H1 (cell line): ENCODE data around the gene ADAM12. TPM values are rescaled to one million over a fixed set of nuclear protein-coding genes. Genes with fewer than 3 reads are reported as not detected.
A peak's percentile ranks its signal among the peaks of the same experiment; 100 is the strongest.

Source experiments
- CTCF ChIA-PET: fragments of 300-600 bp; sonication (Branson Sonifier 250); formaldehyde crosslinking; loops from one replicate; lab custom pipeline; 2021; ENCODE audit not compliant: partially characterized antibody; lab: Charles Lee
- POLR2A ChIA-PET: fragments of 300-600 bp; sonication (Branson Sonifier 250); formaldehyde crosslinking; loops from one replicate; lab custom pipeline; 2021; ENCODE audit warnings: inconsistent platforms; ENCODE audit not compliant: partially characterized antibody; lab: Charles Lee
- DNase-seq, 2 experiments: peaks; one replicate each; pipeline versions ENCODE4 v3.0.0 to v3.0.0-alpha.2; 2010 to 2022; ENCODE audit warnings: low spot score in 2 of 2, low read depth in 1 of 2, mixed read lengths in 1 of 2
- FAIRE-seq: peaks from 2 replicates; lab custom pipeline; 2011; peaks lifted over from hg19 to GRCh38; lab: Jason Lieb, UNC
- H2AFZ ChIP-seq: 2 replicates; pipeline ENCODE4 v1.8.1; 2012; ENCODE audit warnings: low read length, inconsistent platforms
- H2AK5ac ChIP-seq: 2 replicates; pipeline ENCODE4 v1.6.1; 2013; ENCODE audit warnings: low read depth, low read length
- H2BK120ac ChIP-seq: replicated peaks from 2 replicates; pipeline ENCODE3; 2013; ENCODE audit warnings: low read depth, low read length, inconsistent platforms
- H2BK12ac ChIP-seq: 2 replicates; pipeline ENCODE4 v1.6.1; 2013; ENCODE audit warnings: low read depth, low read length
- H2BK15ac ChIP-seq: 2 replicates; pipeline ENCODE4 v1.6.1; 2013; ENCODE audit warnings: low read length
- H2BK20ac ChIP-seq: 2 replicates; pipeline ENCODE4 v1.6.1; 2013; ENCODE audit warnings: low read length
- H2BK5ac ChIP-seq: 2 replicates; pipeline ENCODE4 v1.6.1; 2013; ENCODE audit warnings: low read depth, low read length
- H3K14ac ChIP-seq: 2 replicates; pipeline ENCODE4 v1.6.1; 2013; ENCODE audit warnings: inconsistent platforms; ENCODE audit not compliant: insufficient read length
- H3K18ac ChIP-seq: 2 replicates; pipeline ENCODE4 v1.6.1; 2013; ENCODE audit warnings: low read length; ENCODE audit errors: extremely low read depth
- H3K23ac ChIP-seq: 2 replicates; pipeline ENCODE4 v1.6.1; 2013; ENCODE audit warnings: inconsistent platforms; ENCODE audit not compliant: insufficient read length
- H3K23me2 ChIP-seq: 2 replicates; pipeline ENCODE4 v1.6.1; 2013; ENCODE audit warnings: low read depth, low read length
- H3K27ac ChIP-seq: 2 replicates; pipeline ENCODE4 v1.6.1; 2011; ENCODE audit warnings: low read depth, low read length, inconsistent platforms
- H3K27me3 ChIP-seq, 4 experiments: replicated peaks in 1 of 4; 1 replicate in 1 of 4; 2 replicates in 3 of 4; pipeline versions ENCODE4 v1.6.1 to v1.8.1; 2011 to 2013; ENCODE audit warnings: low read length in 3 of 4, mild to moderate bottlenecking in 3 of 4, inconsistent platforms in 2 of 4, mixed read lengths in 2 of 4, moderate library complexity in 1 of 4; ENCODE audit not compliant: control insufficient read depth in 3 of 4, insufficient read depth in 3 of 4; ENCODE audit errors: extremely low read depth in 1 of 4
- H3K36me3 ChIP-seq, 4 experiments: 2 replicates each; pipeline versions ENCODE4 v1.6.1 to v1.8.1; 2011 to 2013; ENCODE audit warnings: mild to moderate bottlenecking in 4 of 4, low read length in 3 of 4, moderate library complexity in 2 of 4, control low read depth in 1 of 4, inconsistent platforms in 1 of 4; ENCODE audit not compliant: insufficient read depth in 4 of 4, control insufficient read depth in 2 of 4
- H3K4ac ChIP-seq: replicated peaks from 2 replicates; pipeline ENCODE3; 2013; ENCODE audit warnings: low read length, low read depth, mixed read lengths, inconsistent platforms; ENCODE audit not compliant: insufficient read length
- H3K4me1 ChIP-seq, 4 experiments: replicated peaks in 1 of 4; 1 replicate in 1 of 4; 2 replicates in 3 of 4; pipeline versions ENCODE4 v1.6.1 to v1.8.1; 2011 to 2013; ENCODE audit warnings: low read length in 3 of 4, inconsistent platforms in 2 of 4, mixed read lengths in 1 of 4; ENCODE audit not compliant: insufficient read depth in 4 of 4, control insufficient read depth in 3 of 4
- H3K4me2 ChIP-seq, 2 experiments: 2 replicates each; pipeline versions ENCODE4 v1.6.1 to v1.8.1; 2011 to 2013; ENCODE audit warnings: low read depth in 2 of 2, low read length in 2 of 2, control low read depth in 1 of 2, inconsistent platforms in 1 of 2, mild to moderate bottlenecking in 1 of 2; ENCODE audit not compliant: insufficient read depth in 1 of 2
- H3K4me3 ChIP-seq, 4 experiments: fragments of 200-600, 300-600 bp in 1 of 4; sonication (generic), shearing (Covaris generic), sonication (Bioruptor Twin) in 1 of 4; 2 replicates each; pipeline versions ENCODE4 v1.5.1 to v1.8.1; 2011 to 2016; ENCODE audit warnings: low read length in 4 of 4, low read depth in 3 of 4, control low read depth in 2 of 4, inconsistent platforms in 2 of 4, mild to moderate bottlenecking in 2 of 4, mixed read lengths in 1 of 4, moderate library complexity in 1 of 4; ENCODE audit not compliant: insufficient read depth in 2 of 4; ENCODE audit errors: extremely low read depth in 1 of 4
- H3K56ac ChIP-seq: replicated peaks from 2 replicates; pipeline ENCODE3; 2013; ENCODE audit warnings: low read depth, mild to moderate bottlenecking, mixed read lengths, low read length, inconsistent platforms; ENCODE audit not compliant: insufficient read length
- H3K79me1 ChIP-seq: 2 replicates; pipeline ENCODE4 v1.6.1; 2013; ENCODE audit warnings: low read depth, low read length, control low read depth
- H3K79me2 ChIP-seq, 2 experiments: 2 replicates each; pipeline versions ENCODE4 v1.6.1 to v1.8.1; 2012 to 2013; ENCODE audit warnings: low read length in 2 of 2, mild to moderate bottlenecking in 2 of 2, inconsistent platforms in 1 of 2; ENCODE audit not compliant: insufficient read depth in 2 of 2, control insufficient read depth in 1 of 2
- H3K9ac ChIP-seq, 4 experiments: replicated peaks in 1 of 4; 1 replicate in 1 of 4; 2 replicates in 3 of 4; pipeline versions ENCODE4 v1.6.1 to v1.8.1; 2011 to 2013; ENCODE audit warnings: low read depth in 3 of 4, low read length in 3 of 4, control low read depth in 2 of 4, mild to moderate bottlenecking in 2 of 4, moderate library complexity in 2 of 4, inconsistent platforms in 1 of 4; ENCODE audit errors: extremely low read depth in 1 of 4
- H3K9me3 ChIP-seq, 2 experiments: 2 replicates each; pipeline versions ENCODE4 v1.6.1 to v1.8.1; 2012 to 2013; ENCODE audit warnings: mild to moderate bottlenecking in 2 of 2, moderate library complexity in 2 of 2, control low read depth in 1 of 2, inconsistent platforms in 1 of 2, low read depth in 1 of 2, low read length in 1 of 2, mixed read lengths in 1 of 2; ENCODE audit not compliant: insufficient read depth in 2 of 2
- H4K20me1 ChIP-seq, 2 experiments: replicated peaks in 1 of 2; 2 replicates each; pipeline versions ENCODE3 to v1.8.1; 2011 to 2013; ENCODE audit warnings: inconsistent platforms in 2 of 2, low read length in 2 of 2, mild to moderate bottlenecking in 1 of 2; ENCODE audit not compliant: insufficient read depth in 2 of 2, control insufficient read depth in 1 of 2
- H4K5ac ChIP-seq: 2 replicates; pipeline ENCODE4 v1.6.1; 2013; ENCODE audit warnings: low read length, low read depth, mixed read lengths, inconsistent platforms; ENCODE audit not compliant: insufficient read length
- H4K8ac ChIP-seq: 2 replicates; pipeline ENCODE4 v1.8.0; 2013; ENCODE audit warnings: mild to moderate bottlenecking, moderate library complexity, low read length, inconsistent platforms; ENCODE audit not compliant: insufficient read depth; ENCODE audit errors: extremely low read depth
- H4K91ac ChIP-seq: replicated peaks from 2 replicates; pipeline ENCODE3; 2013; ENCODE audit warnings: low read length, mixed read lengths, inconsistent platforms; ENCODE audit not compliant: insufficient read length
- ATF2 ChIP-seq: IDR thresholded peaks from 2 replicates; pipeline ENCODE4 v1.6.1; 2012; ENCODE audit warnings: low read length, inconsistent platforms
- BRCA1 ChIP-seq: IDR thresholded peaks from 2 replicates; pipeline ENCODE4 v1.6.1; 2012; ENCODE audit warnings: low read depth, low read length, improper control_type of control experiment
- CTCF ChIP-seq, 3 experiments: IDR thresholded peaks; 1 replicate in 2 of 3; 2 replicates in 1 of 3; pipeline versions ENCODE4 v1.5.1 to v1.6.1; 2011; ENCODE audit warnings: low read length in 3 of 3, mild to moderate bottlenecking in 3 of 3, inconsistent platforms in 2 of 3, low read depth in 1 of 3, moderate library complexity in 1 of 3; ENCODE audit not compliant: insufficient read depth in 1 of 3; ENCODE audit errors: control extremely low read depth in 1 of 3
- EGR1 ChIP-seq: IDR thresholded peaks from 2 replicates; pipeline ENCODE4 v1.6.1; 2011; ENCODE audit warnings: low read depth, low read length, borderline replicate concordance
- EZH2 ChIP-seq: fragments of 200-600 bp; sonication (generic); IDR thresholded peaks from 2 replicates; pipeline ENCODE4 v1.7.1; 2012; ENCODE audit warnings: low read depth, mild to moderate bottlenecking, moderate library complexity, low read length, inconsistent platforms; ENCODE audit not compliant: severe bottlenecking
- MAFK ChIP-seq: IDR thresholded peaks from 2 replicates; pipeline ENCODE4 v1.6.1; 2012; ENCODE audit warnings: low read depth, mild to moderate bottlenecking, improper control_type of control experiment, low read length
- RFX5 ChIP-seq: IDR thresholded peaks from 2 replicates; pipeline ENCODE4 v1.6.1; 2011; ENCODE audit warnings: low read depth, low read length, improper control_type of control experiment, borderline replicate concordance
- TBP ChIP-seq: IDR thresholded peaks from 2 replicates; pipeline ENCODE4 v1.6.1; 2011; ENCODE audit warnings: low read depth, low read length, improper control_type of control experiment
- WGBS, 2 experiments: shearing (Covaris generic) in 1 of 2; methylation state at CpG; one replicate each; pipeline versions ENCODE4 v1.1.6 to v1.1.7; 2013 to 2015; ENCODE audit warnings: low lambda C conversion rate in 2 of 2, mixed read lengths in 2 of 2, inconsistent platforms in 1 of 2, low coverage in 1 of 2, missing lambda C conversion rate in 1 of 2; ENCODE audit not compliant: insufficient replicate concordance in 2 of 2, insufficient coverage in 1 of 2, insufficient read length in 1 of 2; ENCODE audit errors: extremely low coverage in 1 of 2, missing lambda C conversion rate in 1 of 2; 5-methylcytosine and 5-hydroxymethylcytosine counted together
- polyA plus RNA-seq, 7 experiments: library from polyadenylated mRNA; depleted of rRNA in 3 of 7; stranded (reverse) in 5 of 7; unstranded in 2 of 7; fragments of >200 nt in 5 of 7; fragments of 200-250 nt in 2 of 7; gene quantifications; 1 replicate in 5 of 7; 2 replicates in 1 of 7; 4 replicates in 1 of 7; pipeline versions ENCODE4 v1.2.1 to v1.2.3, GENCODE V29; 2011 to 2013; ENCODE audit warnings: missing spikeins in 2 of 7, mixed read lengths in 2 of 7
- total RNA-seq: library from RNA; stranded (reverse); fragmentation: NEBNext Ultra II Directional; extraction: Animal tissue kit (Norgen Biotek cat#: 25700); gene quantifications from 2 replicates; pipeline ENCODE4 v1.2.1, GENCODE V29; 2021

The ADAM12 gene
- total and polyA plus RNA-seq, 2 of the 8 experiments (the other 6 are each of a cell fraction or from before 2014, with no cell fraction given): 0.07 to 0.17 TPM

- no peak overlapping the region for H3K9ac ChIP-seq
- H3K27ac ChIP-seq: no peak overlapping the region
- H2BK15ac ChIP-seq: no peak overlapping the region
Measured at GRCh38 chr10:126380352-126381076, 7.8 kb downstream of the ADAM12 start.

More at GRCh38 chr10:126380352-126381076, 7.8 kb downstream of the ADAM12 start:
- Histone ChIP-seq H4K91ac (no peak overlapping the region), H4K5ac (no peak overlapping the region), H4K20me1 (no peaks in the 10 kb centered on the region), H3K9me3 (peaks cover 0 to 10% of the 10 kb centered on the region in 2 experiments; a peak in 1 of 4 replicates), H3K14ac (no peak overlapping the region), H4K8ac (no peak overlapping the region), H3K4me1 (no peaks in the 10 kb centered on the region), H3K23ac (no peak overlapping the region), H2BK20ac (no peak overlapping the region), H3K79me1 (no peaks in the 10 kb centered on the region), H3K56ac (no peak overlapping the region), H3K18ac (no peak overlapping the region), H2AK5ac (no peak overlapping the region), H3K23me2 (no peaks in the 10 kb centered on the region), H2AFZ (peak overlapping the region; percentile 10; the same call in 1 of the 2 replicates), H3K79me2 (no peaks in the 10 kb centered on the region), H3K4me2 (no peak overlapping the region), H3K4ac (no peak overlapping the region), H3K4me3 (no peak overlapping the region), H3K27me3 (no peaks in the 10 kb centered on the region), H2BK5ac (no peak overlapping the region), H3K36me3 (no peaks in the 10 kb centered on the region), H2BK120ac (no peak overlapping the region), H2BK12ac (no peak overlapping the region)
- no peak for TF ChIP-seq RFX5
- no peak for TF ChIP-seq EGR1
- TF ChIP-seq MAFK: no peak
- TF ChIP-seq BRCA1: no peak
- TF ChIP-seq ATF2: no peak
- TF ChIP-seq CTCF (IDR thresholded peaks at IDR 0.05; ENCODE audit: control extremely low read depth in 1 of 3, insufficient read depth in 1 of 3, low read depth in 1 of 3, low read length in 3 of 3): no peak
- no peak for TF ChIP-seq TBP
- TF ChIP-seq EZH2: no peak
- ChIA-PET POLR2A (no interaction called here), CTCF (interaction anchor here (0.6 to 1.7 kb wide), 3 partner anchors 10 to 125 kb away, joined by 3 to 4 read pairs (median 3); no protein-coding TSS in a partner anchor)
- 92% methylated on average over 7 of the region's 7 CpGs; no CpG with 5 or more reads in 1 of the 2 experiments for WGBS, 2 experiments
- no peak for DNase-seq
- no peak for FAIRE-seq
